HG02571 (cell line): ENCODE measurements around the gene PPP1R14B.

Experiments used
- ATAC-seq: cut with Tn5 transposase; IDR thresholded peaks from one replicate; pipeline ENCODE4 v1.9.1; 2021; ENCODE audit warnings: mild to moderate bottlenecking, moderate library complexity; ENCODE audit not compliant: unreplicated experiment

The PPP1R14B gene

DNA sequence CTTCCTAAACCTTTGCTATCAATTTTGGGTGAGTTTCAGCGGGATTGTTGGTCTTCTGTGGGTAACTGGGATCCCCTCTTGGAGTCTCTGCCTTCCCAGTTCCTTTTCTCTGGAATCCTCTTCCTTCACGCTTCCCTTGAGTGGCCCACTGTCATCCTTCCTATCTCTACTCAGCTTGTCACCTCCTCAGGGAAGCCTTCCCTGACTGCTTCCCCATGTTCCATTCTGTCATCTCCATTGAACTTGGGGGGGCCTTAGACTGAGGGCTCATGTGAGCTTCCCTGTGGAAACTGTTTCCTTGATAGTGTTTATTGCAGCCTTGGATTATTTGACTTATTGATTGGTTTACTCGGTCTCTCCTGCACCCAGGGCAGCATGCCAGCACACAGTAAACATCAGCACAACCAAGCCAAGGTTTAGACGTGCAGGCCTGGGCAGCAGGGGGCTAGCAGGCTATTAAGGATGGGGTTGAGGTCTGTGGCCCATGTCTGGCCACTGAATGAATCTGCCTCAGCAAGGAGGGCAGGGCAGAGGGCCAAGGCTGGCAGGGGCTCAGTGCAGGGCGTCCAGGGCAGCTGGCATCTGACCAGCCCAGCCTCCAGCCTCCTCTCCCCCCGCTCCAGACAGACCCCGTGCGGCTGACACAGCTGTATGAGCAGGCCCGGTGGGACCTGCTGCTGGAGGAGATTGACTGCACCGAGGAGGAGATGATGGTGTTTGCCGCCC lies 28.0 kb downstream of the PPP1R14B start:
- ATAC-seq: no peak

- no peak for ATAC-seq
Measured at GRCh38 chr11:64216879-64217278, 29.9 kb downstream of the PPP1R14B start.

DNA sequence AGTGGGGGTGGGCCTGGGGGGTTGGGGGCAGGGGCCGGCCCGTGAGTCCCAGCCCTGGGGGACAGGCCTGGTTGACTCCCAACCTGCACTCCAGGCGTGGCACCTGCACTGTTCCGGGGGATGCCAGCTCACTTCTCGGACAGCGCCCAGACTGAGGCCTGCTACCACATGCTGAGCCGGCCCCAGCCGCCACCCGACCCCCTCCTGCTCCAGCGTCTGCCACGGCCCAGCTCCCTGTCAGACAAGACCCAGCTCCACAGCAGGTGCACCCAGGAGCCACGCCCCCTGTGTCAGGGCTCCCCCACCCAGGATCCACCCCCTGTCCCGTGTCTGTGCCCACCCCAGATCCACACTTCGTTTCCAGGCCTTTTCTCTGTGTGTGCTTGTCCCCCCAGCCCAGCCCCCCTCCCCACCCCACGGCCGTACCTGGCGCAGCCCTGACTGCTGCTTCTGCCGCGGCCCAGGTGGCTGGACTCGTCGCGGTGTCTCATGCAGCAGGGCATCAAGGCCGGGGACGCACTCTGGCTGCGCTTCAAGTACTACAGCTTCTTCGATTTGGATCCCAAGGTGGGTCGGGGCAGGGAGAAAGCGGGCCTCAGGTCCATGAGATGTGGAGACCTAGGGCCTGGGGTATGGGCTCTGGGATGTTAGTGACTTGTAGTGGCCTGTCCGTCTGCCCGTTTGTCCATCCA lies 35.4 kb downstream of the PPP1R14B start:
- ATAC-seq: no peak

DNA sequence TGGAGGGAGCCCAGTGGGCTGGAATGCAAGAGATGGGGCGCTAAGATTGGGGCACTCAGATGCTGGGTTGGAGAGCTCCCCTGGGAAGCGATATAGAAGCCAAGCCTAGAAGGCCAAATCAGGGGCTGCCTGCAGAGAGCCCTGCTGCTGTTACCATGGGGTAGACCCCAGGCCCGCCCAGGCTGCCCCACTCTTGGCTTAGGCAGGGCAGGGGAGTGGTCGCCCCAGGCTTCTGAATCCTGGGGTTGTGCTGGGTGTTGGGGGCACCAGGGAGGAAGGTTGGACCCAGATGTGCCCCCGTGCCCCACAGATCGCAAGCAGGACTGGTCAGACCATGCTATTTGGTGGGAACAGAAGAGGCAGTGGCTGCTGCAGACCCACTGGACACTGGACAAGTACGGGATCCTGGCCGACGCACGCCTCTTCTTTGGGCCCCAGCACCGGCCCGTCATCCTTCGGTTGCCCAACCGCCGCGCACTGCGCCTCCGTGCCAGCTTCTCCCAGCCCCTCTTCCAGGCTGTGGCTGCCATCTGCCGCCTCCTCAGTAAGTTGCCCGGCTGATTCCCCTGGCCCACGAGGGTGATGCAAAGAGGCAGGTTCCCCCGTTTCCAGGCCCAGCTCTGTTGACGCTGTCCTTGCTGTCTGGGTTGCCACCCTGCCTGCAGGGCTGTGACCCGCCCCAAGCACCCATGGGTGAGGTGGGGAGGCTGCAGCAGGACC lies 36.3 kb downstream of the PPP1R14B start:
- ATAC-seq: no peak

- no peak for ATAC-seq
Measured at GRCh38 chr11:64209563-64209843, 37.2 kb downstream of the PPP1R14B start.

- ATAC-seq: no peak
Measured at GRCh38 chr11:64208796-64209562, 37.8 kb downstream of the PPP1R14B start.

- no peak for ATAC-seq
Measured at GRCh38 chr11:64208086-64208795, 38.5 kb downstream of the PPP1R14B start.

- no peak for ATAC-seq
Measured at GRCh38 chr11:64207256-64208085, 39.3 kb downstream of the PPP1R14B start.

GRCh38 chr11:64206457-64207255 lies 40.1 kb downstream of the PPP1R14B start, which contains the start of gene FERMT3:
Gene FERMT3, plus strand, starts transcription at chr11:64206721. Its CDS starts 644 bp downstream, at chr11:64207365.
- ATAC-seq: no peak

DNA sequence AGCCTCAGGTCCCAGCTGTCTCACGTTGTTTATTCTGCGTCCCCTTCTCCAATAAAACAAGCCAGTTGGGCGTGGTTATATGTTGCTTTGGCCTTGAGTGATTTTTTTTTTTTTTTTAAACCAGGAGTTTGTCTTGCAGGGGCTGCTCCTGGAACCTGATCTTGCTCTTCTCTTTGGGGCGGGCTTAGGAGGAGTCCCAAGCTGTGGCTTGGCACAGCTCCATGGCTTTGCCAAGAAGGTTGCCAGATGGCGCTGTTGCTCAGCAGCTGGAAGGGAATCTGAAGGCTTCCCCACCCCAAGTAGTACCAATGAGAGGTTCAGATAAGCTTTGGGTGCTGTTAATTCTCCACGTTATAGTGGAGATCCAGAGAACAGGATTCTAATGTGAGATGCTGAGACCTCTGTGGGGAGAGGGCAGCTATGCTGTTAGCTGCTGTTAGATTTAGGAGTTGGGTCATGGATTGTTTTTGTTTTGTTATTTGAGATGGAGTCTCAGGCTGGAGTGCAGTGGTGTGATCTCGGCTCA lies 42.2 kb downstream of the PPP1R14B start:
- no peak for ATAC-seq

- no peak for ATAC-seq
Measured at GRCh38 chr11:64204080-64204440, 42.7 kb downstream of the PPP1R14B start.

- no peak for ATAC-seq
Measured at GRCh38 chr11:64203421-64204079, 43.2 kb downstream of the PPP1R14B start.

- ATAC-seq: no peak
Measured at GRCh38 chr11:64202992-64203391, 43.8 kb downstream of the PPP1R14B start.

GRCh38 chr11:64201543-64201942 lies 45.2 kb downstream of the PPP1R14B start:
- ATAC-seq: no peak

- no peak for ATAC-seq
Measured at GRCh38 chr11:64198511-64198910, 48.2 kb downstream of the PPP1R14B start.

- ATAC-seq: no peak
Measured at GRCh38 chr11:64196626-64197025, 50.1 kb downstream of the PPP1R14B start.
